Measurements from ENCODE around the gene MCC. TPM values are rescaled to one million over a fixed set of nuclear protein-coding genes. Genes with fewer than 3 reads are reported as not detected.

The MCC gene
- total RNA-seq, 1 experiment from 2014 or later = 7.6 TPM

DNA sequence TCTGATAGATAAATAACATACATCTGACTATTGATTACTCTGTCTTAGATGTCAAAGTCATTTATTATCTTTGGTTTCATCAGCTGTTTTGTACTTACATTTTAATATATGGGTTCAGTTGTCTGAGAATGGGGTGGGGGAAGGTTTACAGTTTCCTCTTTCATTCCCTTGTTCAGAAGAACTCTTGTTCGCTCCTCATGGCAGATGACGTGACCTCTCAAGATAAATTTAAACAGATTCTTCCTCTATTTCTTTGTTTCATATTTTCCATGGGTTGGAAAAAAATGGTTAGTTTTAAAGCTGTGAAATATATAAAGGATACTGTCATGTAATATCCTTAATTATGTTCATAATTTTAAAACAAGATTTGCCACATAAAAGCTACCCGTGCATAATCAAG lies 114.8 kb downstream of the MCC start:
- Histone ChIP-seq H3K9ac (ENCODE audit: extremely low read depth, insufficient read length, low read length) (no peak overlapping the region), H2AFZ (ENCODE audit: low read length) (no peak overlapping the region), H3K4me2 (ENCODE audit: insufficient read depth, insufficient read length, low read length) (no peak overlapping the region), H3K56ac (ENCODE audit: insufficient read length, low read depth, low read length) (no peak overlapping the region), H2AK5ac (ENCODE audit: insufficient read length, low read length) (no peak overlapping the region), H3K4me1 (ENCODE audit: insufficient read depth, low read length) (no peaks in the 10 kb centered on the region), H4K91ac (ENCODE audit: insufficient read length, low read depth, low read length) (no peak overlapping the region), H3K79me1 (ENCODE audit: insufficient read depth, low read depth, low read length, poor library complexity, severe bottlenecking) (no peaks in the 10 kb centered on the region), H3K27ac (ENCODE audit: insufficient read length, low read depth, low read length) (no peak overlapping the region), H2BK15ac (ENCODE audit: low read depth, low read length) (no peak overlapping the region), H3T11ph (ENCODE audit: low read length) (no peak overlapping the region), H3K14ac (ENCODE audit: insufficient read depth, low read length) (no peak overlapping the region), H3K23me2 (ENCODE audit: insufficient read length, low read depth, low read length, poor library complexity, severe bottlenecking) (no peaks in the 10 kb centered on the region), H3K79me2 (ENCODE audit: insufficient read depth, low read length) (no peaks in the 10 kb centered on the region), H3K23ac (ENCODE audit: insufficient read length, low read depth, low read length) (no peak overlapping the region), H4K5ac (ENCODE audit: insufficient read length, low read depth, low read length) (no peak overlapping the region), H4K20me1 (ENCODE audit: control insufficient read depth, insufficient read depth, insufficient read length) (no peaks in the 10 kb centered on the region), H4K8ac (replicated peaks; ENCODE audit: insufficient read length, low read depth, low read length) (no peak overlapping the region), H2BK20ac (ENCODE audit: low read depth, low read length, poor library complexity, severe bottlenecking) (no peak overlapping the region), H3K27me3 (ENCODE audit: insufficient read depth, low read length) (no peaks in the 10 kb centered on the region), H3K9me3 (ENCODE audit: control insufficient read depth, low read depth, low read length) (no peaks in the 10 kb centered on the region), H2BK12ac (ENCODE audit: insufficient read length, low read depth, low read length) (no peak overlapping the region), H3K4ac (ENCODE audit: low read depth, low read length) (no peak overlapping the region), H2BK120ac (ENCODE audit: low read depth, low read length, poor library complexity, severe bottlenecking) (no peak overlapping the region), H3K18ac (ENCODE audit: insufficient read length, low read depth, low read length) (no peak overlapping the region), H2BK5ac (ENCODE audit: insufficient read length, low read length) (no peak overlapping the region)
- TF ChIP-seq, protein P1, sequence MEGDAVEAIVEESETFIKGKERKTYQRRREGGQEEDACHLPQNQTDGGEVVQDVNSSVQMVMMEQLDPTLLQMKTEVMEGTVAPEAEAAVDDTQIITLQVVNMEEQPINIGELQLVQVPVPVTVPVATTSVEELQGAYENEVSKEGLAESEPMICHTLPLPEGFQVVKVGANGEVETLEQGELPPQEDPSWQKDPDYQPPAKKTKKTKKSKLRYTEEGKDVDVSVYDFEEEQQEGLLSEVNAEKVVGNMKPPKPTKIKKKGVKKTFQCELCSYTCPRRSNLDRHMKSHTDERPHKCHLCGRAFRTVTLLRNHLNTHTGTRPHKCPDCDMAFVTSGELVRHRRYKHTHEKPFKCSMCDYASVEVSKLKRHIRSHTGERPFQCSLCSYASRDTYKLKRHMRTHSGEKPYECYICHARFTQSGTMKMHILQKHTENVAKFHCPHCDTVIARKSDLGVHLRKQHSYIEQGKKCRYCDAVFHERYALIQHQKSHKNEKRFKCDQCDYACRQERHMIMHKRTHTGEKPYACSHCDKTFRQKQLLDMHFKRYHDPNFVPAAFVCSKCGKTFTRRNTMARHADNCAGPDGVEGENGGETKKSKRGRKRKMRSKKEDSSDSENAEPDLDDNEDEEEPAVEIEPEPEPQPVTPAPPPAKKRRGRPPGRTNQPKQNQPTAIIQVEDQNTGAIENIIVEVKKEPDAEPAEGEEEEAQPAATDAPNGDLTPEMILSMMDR (conservative IDR thresholded peaks at IDR 0.05) = no peak
- DNase-seq = no peak
- H3K36me3 Mint-ChIP-seq (ENCODE audit: insufficient read depth in 1 of 3, low read depth in 3 of 3) = no peaks in the 10 kb centered on the region
- no CpG with 5 or more reads among the region's 3 CpGs for WGBS (ENCODE audit: extremely low coverage, insufficient read length, low lambda C conversion rate)
- no peaks in the 10 kb centered on the region for H3K4me1 Mint-ChIP-seq
- no peak overlapping the region for H3K27ac Mint-ChIP-seq
- H3K4me3 Mint-ChIP-seq = no peak overlapping the region
- H3K9me3 Mint-ChIP-seq = no peaks in the 10 kb centered on the region
- no peaks in the 10 kb centered on the region for H3K27me3 Mint-ChIP-seq (ENCODE audit: low read depth)

All from H9 (cell line).